T-helper 1 cell (primary cell): ENCODE data around the gene CDC37L1.
A peak's percentile ranks its signal among the peaks of the same experiment; 100 is the strongest.
"Not testable (repeated sequence)": the region's sequence is repeated elsewhere in the genome, so short reads cannot be mapped to it uniquely, and the experiment has no call there.

Experiments
- DNase-seq, 5 donors: peaks; one replicate each; pipeline ENCODE4 v3.0.0-alpha.2; 2012 to 2020

Gene CDC37L1

GRCh38 chr9:4716163-4716562, 36.8 kb downstream of the CDC37L1 start:
- DNase-seq = no peak

- DNase-seq = no peak
These were observed 38.4 kb downstream of the CDC37L1 start for GRCh38 chr9:4717815-4718214.

GRCh38 chr9:4718911-4719310, 39.5 kb downstream of the CDC37L1 start:
- DNase-seq = no peak

GRCh38 chr9:4721736-4722135, 42.4 kb downstream of the CDC37L1 start:
- DNase-seq = no peak

- peak in 1 of 5 donors; percentile 17 for DNase-seq
These were observed 46.5 kb downstream of the CDC37L1 start for GRCh38 chr9:4725706-4726442.

GRCh38 chr9:4727593-4727992, 48.2 kb downstream of the CDC37L1 start:
- DNase-seq = peak in 1 of 5 donors; percentile 26

- no peak for DNase-seq
These were observed 53.5 kb downstream of the CDC37L1 start for GRCh38 chr9:4732890-4733289.

GRCh38 chr9:4734150-4734549, 54.8 kb downstream of the CDC37L1 start:
- no peak for DNase-seq

- no peak for DNase-seq
These were observed 59.7 kb downstream of the CDC37L1 start for GRCh38 chr9:4738866-4739586.

- no peak for DNase-seq
These were observed 60.4 kb downstream of the CDC37L1 start for GRCh38 chr9:4739587-4740387.

- no peak for DNase-seq
These were observed 60.9 kb downstream of the CDC37L1 start for GRCh38 chr9:4740388-4740637.

- DNase-seq = peak; percentile 72 to 88 (median 80)
These were observed 61.4 kb downstream of the CDC37L1 start, which contains the start of gene AK3 for GRCh38 chr9:4740638-4741364. AK3 (minus strand) TSS chr9:4741202; CDS start chr9:4741087, 115 bp downstream.

GRCh38 chr9:4741365-4742089, 62.2 kb downstream of the CDC37L1 start:
- peak in 3 of 5 donors; percentile 6 to 17 (median 14) for DNase-seq

- no peak for DNase-seq
These were observed 62.9 kb downstream of the CDC37L1 start for GRCh38 chr9:4742246-4742645.

GRCh38 chr9:4743131-4743875, 63.9 kb downstream of the CDC37L1 start:
- DNase-seq = no peak

- DNase-seq = no peak
These were observed 67.1 kb downstream of the CDC37L1 start for GRCh38 chr9:4746278-4747030.

GRCh38 chr9:4748612-4749011, 69.2 kb downstream of the CDC37L1 start:
- no peak for DNase-seq

GRCh38 chr9:4750023-4750673, 70.8 kb downstream of the CDC37L1 start:
- DNase-seq = peak in 1 of 5 donors; percentile 48

GRCh38 chr9:4754530-4754929, 75.2 kb downstream of the CDC37L1 start:
- not testable (repeated sequence) for DNase-seq

GRCh38 chr9:4755026-4755609, 75.7 kb downstream of the CDC37L1 start:
- DNase-seq = no peak
